ENCODE data around the gene KIAA1755.

DNA sequence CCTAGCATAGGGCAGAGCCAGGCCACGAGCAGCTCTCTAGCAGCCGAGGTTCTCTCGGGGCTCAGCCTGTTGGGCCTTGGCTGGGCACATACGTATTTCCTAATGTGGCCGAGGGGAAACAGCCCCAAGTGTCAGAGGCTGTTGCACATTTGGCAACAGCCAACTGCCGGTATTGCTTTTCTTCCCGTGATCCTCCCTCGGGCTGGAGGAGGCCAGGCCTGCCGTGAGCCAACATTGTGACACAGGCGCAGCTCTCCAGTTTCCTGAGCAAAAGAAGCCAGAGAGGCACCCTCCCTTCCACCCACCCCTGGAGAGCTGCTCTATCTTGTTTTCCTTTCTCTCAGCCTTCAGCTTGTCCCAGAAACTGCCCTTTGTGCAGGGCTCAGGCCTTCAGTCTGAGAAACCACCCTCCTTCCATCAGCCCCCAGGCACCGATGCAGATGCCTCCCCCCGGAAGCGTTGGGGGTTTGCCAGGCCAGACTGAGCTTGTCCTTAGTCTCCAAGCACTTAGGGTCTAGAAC is 38.3 kb upstream of the KIAA1755 start:
- TF ChIP-seq, protein P1, sequence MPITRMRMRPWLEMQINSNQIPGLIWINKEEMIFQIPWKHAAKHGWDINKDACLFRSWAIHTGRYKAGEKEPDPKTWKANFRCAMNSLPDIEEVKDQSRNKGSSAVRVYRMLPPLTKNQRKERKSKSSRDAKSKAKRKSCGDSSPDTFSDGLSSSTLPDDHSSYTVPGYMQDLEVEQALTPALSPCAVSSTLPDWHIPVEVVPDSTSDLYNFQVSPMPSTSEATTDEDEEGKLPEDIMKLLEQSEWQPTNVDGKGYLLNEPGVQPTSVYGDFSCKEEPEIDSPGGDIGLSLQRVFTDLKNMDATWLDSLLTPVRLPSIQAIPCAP (CRISPR knock-in tag; IDR thresholded peaks at IDR 0.05; ENCODE audit: borderline replicate concordance): no peak
- TF ChIP-seq, protein P2, sequence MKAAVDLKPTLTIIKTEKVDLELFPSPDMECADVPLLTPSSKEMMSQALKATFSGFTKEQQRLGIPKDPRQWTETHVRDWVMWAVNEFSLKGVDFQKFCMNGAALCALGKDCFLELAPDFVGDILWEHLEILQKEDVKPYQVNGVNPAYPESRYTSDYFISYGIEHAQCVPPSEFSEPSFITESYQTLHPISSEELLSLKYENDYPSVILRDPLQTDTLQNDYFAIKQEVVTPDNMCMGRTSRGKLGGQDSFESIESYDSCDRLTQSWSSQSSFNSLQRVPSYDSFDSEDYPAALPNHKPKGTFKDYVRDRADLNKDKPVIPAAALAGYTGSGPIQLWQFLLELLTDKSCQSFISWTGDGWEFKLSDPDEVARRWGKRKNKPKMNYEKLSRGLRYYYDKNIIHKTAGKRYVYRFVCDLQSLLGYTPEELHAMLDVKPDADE (conservative IDR thresholded peaks at IDR 0.05; ENCODE audit: control insufficient read depth, low read depth, low read length): no peak
- TF ChIP-seq POLR2A (conservative IDR thresholded peaks at IDR 0.05) (no peak), FOXJ2 (tag; IDR thresholded peaks at IDR 0.05) (no peak), ZNF232 (CRISPR knock-in tag; IDR thresholded peaks at IDR 0.05) (no peak), RBM39 (optimal IDR thresholded peaks at IDR 0.05; ENCODE audit: low read depth, low read length) (no peak), SREBF2 (CRISPR knock-in tag; IDR thresholded peaks at IDR 0.05) (no peak), ZNF12 (CRISPR knock-in tag; IDR thresholded peaks at IDR 0.05) (no peak), JUND (IDR thresholded peaks at IDR 0.05; ENCODE audit: borderline replicate concordance, low read depth, low read length) (no peak), JUND (tag; IDR thresholded peaks at IDR 0.05; ENCODE audit: borderline replicate concordance, low read depth, low read length) (no peak), EZH2 (IDR thresholded peaks at IDR 0.05; ENCODE audit: borderline replicate concordance, low read depth, low read length) (no peak), ZFP91 (CRISPR knock-in tag; IDR thresholded peaks at IDR 0.05) (no peak), NBN (IDR thresholded peaks at IDR 0.05; ENCODE audit: low read depth) (no peak)
- TF ChIP-seq, protein P3, sequence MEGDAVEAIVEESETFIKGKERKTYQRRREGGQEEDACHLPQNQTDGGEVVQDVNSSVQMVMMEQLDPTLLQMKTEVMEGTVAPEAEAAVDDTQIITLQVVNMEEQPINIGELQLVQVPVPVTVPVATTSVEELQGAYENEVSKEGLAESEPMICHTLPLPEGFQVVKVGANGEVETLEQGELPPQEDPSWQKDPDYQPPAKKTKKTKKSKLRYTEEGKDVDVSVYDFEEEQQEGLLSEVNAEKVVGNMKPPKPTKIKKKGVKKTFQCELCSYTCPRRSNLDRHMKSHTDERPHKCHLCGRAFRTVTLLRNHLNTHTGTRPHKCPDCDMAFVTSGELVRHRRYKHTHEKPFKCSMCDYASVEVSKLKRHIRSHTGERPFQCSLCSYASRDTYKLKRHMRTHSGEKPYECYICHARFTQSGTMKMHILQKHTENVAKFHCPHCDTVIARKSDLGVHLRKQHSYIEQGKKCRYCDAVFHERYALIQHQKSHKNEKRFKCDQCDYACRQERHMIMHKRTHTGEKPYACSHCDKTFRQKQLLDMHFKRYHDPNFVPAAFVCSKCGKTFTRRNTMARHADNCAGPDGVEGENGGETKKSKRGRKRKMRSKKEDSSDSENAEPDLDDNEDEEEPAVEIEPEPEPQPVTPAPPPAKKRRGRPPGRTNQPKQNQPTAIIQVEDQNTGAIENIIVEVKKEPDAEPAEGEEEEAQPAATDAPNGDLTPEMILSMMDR (IDR thresholded peaks at IDR 0.05 in 2 of 3, conservative IDR thresholded peaks at IDR 0.05 in 1 of 3; ENCODE audit: insufficient read depth in 2 of 3, low read depth in 1 of 3, low read length in 3 of 3): no peak

Measured in K562 (cell line).